Smooth muscle cell (in vitro differentiated cells): Measurements from ENCODE around the gene RNF213. TPM values are rescaled to one million over a fixed set of nuclear protein-coding genes. Genes with fewer than 3 reads are reported as not detected.

Experiments used
- DNase-seq: peaks from one replicate; lab custom pipeline; 2025; ENCODE audit not compliant: unreplicated experiment; lab: John Stamatoyannopoulos, UW
- H2AFZ ChIP-seq: fragments of 200-600 bp; sonication (generic); 2 replicates; pipeline ENCODE4 v1.6.0; 2016; ENCODE audit warnings: antibody characterized with exemption, low read depth, mild to moderate bottlenecking
- H3F3A ChIP-seq: fragments of 200-600 bp; sonication (generic); 2 replicates; pipeline ENCODE4 v1.6.0; 2017; ENCODE audit warnings: antibody characterized with exemption, low read depth
- H3K27ac ChIP-seq: fragments of 200-600 bp; sonication (generic); 2 replicates; pipeline ENCODE4 v1.5.1; 2016; ENCODE audit warnings: low read depth, mild to moderate bottlenecking
- H3K27me3 ChIP-seq: fragments of 200-600 bp; sonication (generic); 2 replicates; pipeline ENCODE4 v1.6.1; 2016; ENCODE audit warnings: low read depth, mild to moderate bottlenecking
- H3K36me3 ChIP-seq: fragments of 200-600 bp; sonication (generic); 2 replicates; pipeline ENCODE4 v1.5.1; 2016; ENCODE audit warnings: low read depth
- H3K4me1 ChIP-seq: fragments of 200-600 bp; sonication (generic); 2 replicates; pipeline ENCODE4 v1.5.1; 2016; ENCODE audit warnings: low read depth
- H3K4me2 ChIP-seq: fragments of 200-600 bp; sonication (generic); 2 replicates; pipeline ENCODE4 v1.6.0; 2016; ENCODE audit warnings: mild to moderate bottlenecking
- H3K4me3 ChIP-seq: fragments of 200-600 bp; sonication (generic); 2 replicates; pipeline ENCODE4 v1.5.1; 2016; ENCODE audit warnings: mild to moderate bottlenecking
- H3K79me2 ChIP-seq: fragments of 200-600 bp; sonication (generic); 2 replicates; pipeline ENCODE4 v1.6.0; 2016; ENCODE audit warnings: low read depth, mild to moderate bottlenecking
- H3K9ac ChIP-seq: fragments of 200-600 bp; sonication (generic); 2 replicates; pipeline ENCODE4 v1.6.0; 2016; ENCODE audit warnings: low read depth
- H3K9me3 ChIP-seq: fragments of 200-600 bp; sonication (generic); replicated peaks from 2 replicates; pipeline ENCODE4 v1.5.1; 2016; ENCODE audit warnings: low read depth
- H4K20me1 ChIP-seq: fragments of 200-600 bp; sonication (generic); 2 replicates; pipeline ENCODE4 v1.6.0; 2016; ENCODE audit warnings: low read depth
- CTCF ChIP-seq: fragments of 200-600 bp; sonication (generic); IDR thresholded peaks from 2 replicates; pipeline ENCODE4 v1.5.1; 2017; ENCODE audit warnings: borderline replicate concordance, mild to moderate bottlenecking, antibody characterized with exemption; ENCODE audit not compliant: insufficient read depth, poor library complexity, severe bottlenecking
- WGBS: methylation state at CpG from one replicate; pipeline ENCODE4 v1.1.7; 2016; ENCODE audit warnings: low lambda C conversion rate; 5-methylcytosine and 5-hydroxymethylcytosine counted together
- polyA plus RNA-seq: library from polyadenylated mRNA; unstranded; fragments of >200 nt; fragmentation: Nextera tagmentation; extraction: Ambion mirVana; gene quantifications from 2 replicates; pipeline ENCODE4 v1.2.1, GENCODE V29; 2016
- total RNA-seq: library from RNA; depleted of rRNA; stranded (reverse); fragments of >200 nt; gene quantifications from 2 replicates; pipeline ENCODE4 v1.2.3, GENCODE V29; 2014

RNF213 gene
- total and polyA plus RNA-seq, 2 experiments from 2014 or later = 12.8 to 43.0 TPM

- Histone ChIP-seq H3K36me3 (peaks cover 6% of the 10 kb centered on the region), H3F3A (no peaks in the 10 kb centered on the region), H2AFZ (no peak overlapping the region), H3K27me3 (no peaks in the 10 kb centered on the region), H3K9ac (no peak overlapping the region), H3K4me3 (no peak overlapping the region), H3K9me3 (no peaks in the 10 kb centered on the region), H3K4me2 (no peak overlapping the region), H3K79me2 (no peaks in the 10 kb centered on the region), H4K20me1 (no peaks in the 10 kb centered on the region), H3K27ac (no peak overlapping the region), H3K4me1 (no peaks in the 10 kb centered on the region)
- DNase-seq = no peak
- 98% methylated on average over 9 of the region's 9 CpGs for WGBS
- TF ChIP-seq CTCF = no peak
These were observed 117.1 kb downstream of the RNF213 start for GRCh38 chr17:80377798-80378197.

GRCh38 chr17:80379348-80379747 is 118.7 kb downstream of the RNF213 start:
- Histone ChIP-seq H3K27ac (no peak overlapping the region), H3K36me3 (peaks cover 3% of the 10 kb centered on the region), H2AFZ (no peak overlapping the region), H3K4me3 (no peak overlapping the region), H3K27me3 (no peaks in the 10 kb centered on the region), H3F3A (no peaks in the 10 kb centered on the region), H3K9me3 (no peaks in the 10 kb centered on the region), H3K4me1 (no peaks in the 10 kb centered on the region), H3K9ac (no peak overlapping the region), H4K20me1 (no peaks in the 10 kb centered on the region), H3K4me2 (no peak overlapping the region), H3K79me2 (no peaks in the 10 kb centered on the region)
- no peak for DNase-seq
- no peak for TF ChIP-seq CTCF
- 95% methylated on average over 9 of the region's 9 CpGs for WGBS

- H3K4me3 ChIP-seq = no peak overlapping the region
- no peak for DNase-seq
- WGBS = 97% methylated on average over 6 of the region's 6 CpGs
- no peaks in the 10 kb centered on the region for H3K9me3 ChIP-seq
- no peak overlapping the region for H2AFZ ChIP-seq
- no peaks in the 10 kb centered on the region for H3K27me3 ChIP-seq
- no peaks in the 10 kb centered on the region for H3F3A ChIP-seq
- H3K4me1 ChIP-seq = no peaks in the 10 kb centered on the region
- peaks cover 3% of the 10 kb centered on the region for H3K36me3 ChIP-seq
- H4K20me1 ChIP-seq = no peaks in the 10 kb centered on the region
- TF ChIP-seq CTCF = no peak
- no peak overlapping the region for H3K4me2 ChIP-seq
- no peak overlapping the region for H3K9ac ChIP-seq
- no peak overlapping the region for H3K27ac ChIP-seq
- H3K79me2 ChIP-seq = no peaks in the 10 kb centered on the region
These were observed 119.4 kb downstream of the RNF213 start for GRCh38 chr17:80380068-80380467.

GRCh38 chr17:80380555-80381002 is 119.9 kb downstream of the RNF213 start:
- Histone ChIP-seq H3K9me3 (no peaks in the 10 kb centered on the region), H3F3A (no peaks in the 10 kb centered on the region), H4K20me1 (no peaks in the 10 kb centered on the region), H3K4me1 (no peaks in the 10 kb centered on the region), H3K27me3 (no peaks in the 10 kb centered on the region), H2AFZ (no peak overlapping the region), H3K4me2 (no peak overlapping the region), H3K27ac (no peak overlapping the region), H3K79me2 (no peaks in the 10 kb centered on the region), H3K9ac (no peak overlapping the region), H3K36me3 (peaks cover 3% of the 10 kb centered on the region), H3K4me3 (no peak overlapping the region)
- no peak for DNase-seq
- TF ChIP-seq CTCF = no peak
- WGBS = 93% methylated on average over 21 of the region's 21 CpGs
